Transverse colon (tissue), 4 donors: ENCODE results near the gene ADM2.

ENCODE experiments used
- POLR2A ChIP-seq: fragments of 450-650 bp; IDR thresholded peaks from one replicate; pipeline ENCODE4 v1.6.1; 2016; ENCODE audit warnings: antibody characterized with exemption, mild to moderate bottlenecking, moderate library complexity
- POLR2AphosphoS5 ChIP-seq, 3 donors: sonication (generic); formaldehyde crosslinking; IDR thresholded peaks; one replicate each; pipeline ENCODE4 v1.6.1; 2016; ENCODE audit warnings: antibody characterized with exemption in 3 of 3
- TF ChIP-seq, protein P1 (sequence below), 5 experiments: fragments of 200-600 bp in 3 of 5; fragments of 450-650 bp in 2 of 5; sonication (generic) in 3 of 5; IDR thresholded peaks; 1 replicate in 2 of 5; 2 replicates in 3 of 5; pipeline ENCODE4 v1.5.1; 2016 to 2017; ENCODE audit warnings: antibody characterized with exemption in 5 of 5, inconsistent platforms in 3 of 5, mild to moderate bottlenecking in 2 of 5, moderate library complexity in 1 of 5

- TF ChIP-seq, protein P1, sequence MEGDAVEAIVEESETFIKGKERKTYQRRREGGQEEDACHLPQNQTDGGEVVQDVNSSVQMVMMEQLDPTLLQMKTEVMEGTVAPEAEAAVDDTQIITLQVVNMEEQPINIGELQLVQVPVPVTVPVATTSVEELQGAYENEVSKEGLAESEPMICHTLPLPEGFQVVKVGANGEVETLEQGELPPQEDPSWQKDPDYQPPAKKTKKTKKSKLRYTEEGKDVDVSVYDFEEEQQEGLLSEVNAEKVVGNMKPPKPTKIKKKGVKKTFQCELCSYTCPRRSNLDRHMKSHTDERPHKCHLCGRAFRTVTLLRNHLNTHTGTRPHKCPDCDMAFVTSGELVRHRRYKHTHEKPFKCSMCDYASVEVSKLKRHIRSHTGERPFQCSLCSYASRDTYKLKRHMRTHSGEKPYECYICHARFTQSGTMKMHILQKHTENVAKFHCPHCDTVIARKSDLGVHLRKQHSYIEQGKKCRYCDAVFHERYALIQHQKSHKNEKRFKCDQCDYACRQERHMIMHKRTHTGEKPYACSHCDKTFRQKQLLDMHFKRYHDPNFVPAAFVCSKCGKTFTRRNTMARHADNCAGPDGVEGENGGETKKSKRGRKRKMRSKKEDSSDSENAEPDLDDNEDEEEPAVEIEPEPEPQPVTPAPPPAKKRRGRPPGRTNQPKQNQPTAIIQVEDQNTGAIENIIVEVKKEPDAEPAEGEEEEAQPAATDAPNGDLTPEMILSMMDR (IDR thresholded peaks at IDR 0.05) = no peak
- no peak for TF ChIP-seq POLR2A
- no peak for TF ChIP-seq POLR2AphosphoS5 (IDR thresholded peaks at IDR 0.05)
Observed at GRCh38 chr22:50477923-50478322, 3.4 kb upstream of the ADM2 start.
